OCI-M2 (cell line): ENCODE measurements around the gene HM13.
"Not testable (repeated sequence)": the region's sequence is repeated elsewhere in the genome, so short reads cannot be mapped to it uniquely, and the experiment has no call there.

Experiments
- DNase-seq: peaks from one replicate; lab custom pipeline; 2025; ENCODE audit not compliant: unreplicated experiment; lab: John Stamatoyannopoulos, UW

Gene HM13

DNA sequence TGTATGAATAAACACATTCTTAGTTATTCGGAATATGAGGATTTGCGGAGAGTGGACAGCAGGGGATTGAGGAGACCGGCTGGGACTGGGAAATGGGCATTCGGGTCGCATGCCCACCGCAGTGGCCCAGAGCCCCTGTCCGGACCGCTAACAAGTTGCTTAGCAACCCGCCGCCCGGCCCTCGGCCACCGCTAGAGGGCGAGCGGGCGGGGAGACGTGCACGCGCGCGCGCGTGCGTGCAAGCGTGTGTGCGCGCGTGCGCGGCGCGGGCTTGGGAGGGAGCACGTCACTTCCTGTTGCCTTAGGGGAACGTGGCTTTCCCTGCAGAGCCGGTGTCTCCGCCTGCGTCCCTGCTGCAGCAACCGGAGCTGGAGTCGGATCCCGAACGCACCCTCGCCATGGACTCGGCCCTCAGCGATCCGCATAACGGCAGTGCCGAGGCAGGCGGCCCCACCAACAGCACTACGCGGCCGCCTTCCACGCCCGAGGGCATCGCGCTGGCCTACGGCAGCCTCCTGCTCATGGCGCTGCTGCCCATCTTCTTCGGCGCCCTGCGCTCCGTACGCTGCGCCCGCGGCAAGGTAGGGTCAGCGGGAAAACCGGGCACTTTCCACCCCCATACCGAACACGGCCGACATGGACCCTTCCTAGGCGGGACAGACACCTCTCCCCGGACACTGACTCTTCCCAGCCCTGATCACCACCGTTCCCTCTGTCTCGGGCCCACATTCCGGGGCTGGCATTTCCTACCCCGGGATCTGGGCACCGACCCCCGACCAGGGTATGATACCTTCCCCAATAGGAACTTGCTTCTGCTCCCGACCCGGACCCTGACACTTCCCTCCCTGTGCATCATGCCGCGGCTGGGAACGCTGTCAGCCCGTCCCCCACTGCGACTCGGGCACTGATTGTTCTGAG is at the start of gene HM13:
Gene HM13 (plus strand): TSS at position 289 of the 918 bp plus-strand sequence. CDS start 110 bp downstream, at position 399.
- DNase-seq, result peak; percentile 73

DNA sequence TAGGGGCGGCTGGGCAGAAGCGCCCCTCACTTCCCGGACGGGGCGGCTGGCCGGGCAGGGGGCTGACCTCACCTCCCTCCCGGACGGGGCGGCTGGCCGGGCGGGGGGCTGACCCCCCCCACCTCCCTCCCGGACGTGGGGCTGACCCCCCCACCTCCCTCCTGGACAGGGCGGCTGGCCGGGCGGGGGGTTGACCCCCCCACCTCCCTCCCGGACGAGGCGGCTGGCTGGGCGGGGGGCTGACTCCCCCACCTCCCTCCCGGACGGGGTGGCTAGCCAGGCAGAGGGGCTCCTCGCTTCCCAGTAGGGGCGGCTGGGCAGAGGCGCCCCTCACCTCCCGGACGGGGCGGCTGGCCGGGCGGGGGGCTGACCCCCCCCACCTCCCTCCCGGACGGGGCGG is 43.3 kb upstream of the HM13 start:
- DNase-seq, result not testable (repeated sequence)

GRCh38 chr20:31472395-31473330 is 41.6 kb upstream of the HM13 start:
- no peak for DNase-seq

DNA sequence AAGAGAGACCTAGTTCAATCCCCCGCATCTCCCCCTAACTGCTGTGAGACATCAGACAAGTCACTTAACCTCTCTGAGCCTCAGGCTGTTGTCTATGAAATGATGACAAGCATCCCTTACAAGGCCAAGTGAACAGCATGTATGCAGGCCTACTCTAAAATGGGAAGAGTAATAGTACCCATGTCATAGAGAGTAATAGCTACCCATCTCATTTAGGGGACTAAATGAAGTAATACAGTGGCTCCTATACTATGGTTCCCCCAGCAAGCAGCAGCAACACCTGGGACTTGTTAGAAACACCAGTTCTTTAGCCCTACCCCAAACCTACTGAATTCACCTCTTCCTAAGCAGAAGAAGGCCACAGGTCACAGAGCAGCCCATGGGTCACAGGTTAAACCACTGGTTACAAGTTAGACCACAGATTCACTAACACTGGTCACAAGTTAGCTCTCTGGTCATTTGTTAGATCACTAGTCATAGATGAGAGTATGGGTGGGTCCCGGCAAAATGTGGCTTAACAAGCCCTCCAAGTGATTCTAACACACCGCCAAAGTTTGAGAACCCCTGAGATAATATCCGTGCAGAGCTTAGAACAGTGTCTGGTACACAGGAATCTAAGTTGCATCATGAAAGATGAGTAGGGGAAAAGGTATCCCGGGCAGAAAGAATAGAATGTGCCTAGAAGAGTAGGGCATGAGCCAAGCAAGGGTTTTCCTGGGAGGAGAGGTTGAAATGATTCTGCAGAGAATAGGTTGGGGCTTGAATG is 40.7 kb upstream of the HM13 start:
- DNase-seq, result no peak

DNA sequence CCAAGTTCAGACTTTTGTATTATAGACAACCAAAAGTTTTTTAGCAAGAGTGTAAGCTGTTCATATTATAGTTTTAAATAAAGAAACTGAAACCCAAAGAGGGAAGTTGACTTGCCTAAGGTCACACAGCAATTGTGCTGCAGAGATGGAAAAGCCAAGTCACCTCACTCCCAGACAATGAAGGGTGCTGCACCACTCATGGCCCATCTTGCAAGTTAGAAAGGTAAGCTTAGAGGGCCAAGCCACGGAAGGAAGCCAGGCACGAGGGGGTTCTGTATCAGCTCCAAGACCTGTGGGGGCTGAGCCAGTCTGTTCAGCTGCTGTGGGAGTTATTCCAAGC is 40.2 kb upstream of the HM13 start:
- DNase-seq, result no peak

DNA sequence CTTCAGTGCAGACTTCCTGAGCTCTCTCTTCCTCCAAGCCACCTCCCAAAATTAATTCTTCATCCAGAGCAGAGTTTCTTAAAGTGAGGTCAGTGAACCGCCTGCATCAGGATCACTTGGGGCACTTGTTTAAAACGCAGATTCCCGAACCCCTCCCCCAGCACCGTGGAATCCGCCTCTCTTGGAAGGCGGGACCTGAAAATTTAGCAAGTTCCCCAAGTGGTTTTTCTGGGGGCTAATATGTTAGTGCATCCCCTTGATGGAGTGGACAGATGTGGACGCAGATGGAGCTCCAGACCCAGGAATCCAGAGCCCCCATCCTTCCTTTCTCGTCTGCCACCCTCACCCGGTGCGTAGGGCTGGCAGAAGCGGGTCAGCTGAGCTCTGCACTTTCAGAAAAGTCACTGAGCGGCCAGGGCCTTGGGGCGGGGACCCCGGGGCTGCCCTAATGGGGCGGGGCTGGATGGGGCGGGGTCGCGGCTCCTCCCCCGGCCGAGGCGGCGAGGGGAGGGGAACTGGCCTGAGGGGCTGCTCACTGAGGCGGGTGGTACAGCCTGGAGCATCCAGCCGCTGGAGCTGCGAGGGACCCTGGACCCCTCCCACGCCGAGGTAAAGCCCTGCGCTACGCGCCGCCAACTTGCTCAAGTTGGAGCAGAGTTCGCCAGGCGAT is 39.3 kb upstream of the HM13 start, which contains the start of the genes DEFB124 and REM1:
Gene DEFB124 (minus strand): TSS at position 370 of the 670 bp plus-strand sequence. CDS start 2,114 bp downstream, outside the sequence.
Gene REM1 (plus strand): TSS at position 531 of the 670 bp plus-strand sequence. CDS start 1,158 bp downstream, outside the sequence.
- DNase-seq, result no peak

DNA sequence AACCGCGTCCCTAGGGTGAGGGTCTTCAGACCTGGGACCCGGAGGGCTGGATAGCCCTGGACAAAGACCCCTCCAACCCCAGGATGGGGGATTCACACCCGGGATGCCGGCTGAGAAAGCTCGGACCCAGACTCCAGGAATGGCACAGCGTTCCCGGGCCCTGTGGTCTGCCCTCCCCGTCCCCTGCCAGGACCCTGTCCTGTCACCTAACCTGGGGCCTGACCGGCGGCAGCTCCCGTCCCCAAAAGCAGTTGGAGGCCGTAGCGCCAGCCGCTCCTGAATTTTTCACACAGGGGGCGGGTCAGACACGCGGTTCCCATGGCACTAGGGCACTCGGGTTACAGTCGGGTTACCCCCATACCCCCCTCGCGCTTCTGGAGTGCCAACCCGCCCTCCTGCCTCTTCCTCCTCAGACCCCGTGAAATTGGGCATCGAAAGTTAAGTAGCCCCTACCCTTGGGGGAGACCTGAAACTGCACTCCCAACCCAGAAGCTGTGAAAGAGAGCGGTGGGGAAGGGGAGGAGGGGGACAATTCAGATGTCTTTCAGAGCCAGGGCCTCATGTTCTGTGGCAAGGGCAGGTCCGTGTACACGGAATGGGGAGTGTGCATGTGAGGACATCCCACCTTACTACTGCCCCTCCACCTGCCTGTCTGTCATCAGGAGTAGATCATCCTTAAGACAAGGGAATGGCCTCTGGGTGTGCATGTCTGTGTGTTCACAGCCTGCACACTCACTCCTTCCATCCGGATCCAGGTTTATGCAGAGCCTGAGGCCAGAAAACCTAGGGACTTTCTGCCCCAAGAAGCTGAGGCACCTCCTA is 38.6 kb upstream of the HM13 start:
- no peak for DNase-seq

- no peak for DNase-seq
Observed at GRCh38 chr20:31476294-31476585, 38.0 kb upstream of the HM13 start.

- DNase-seq, result no peak
Observed at GRCh38 chr20:31476643-31477215, 37.5 kb upstream of the HM13 start.

DNA sequence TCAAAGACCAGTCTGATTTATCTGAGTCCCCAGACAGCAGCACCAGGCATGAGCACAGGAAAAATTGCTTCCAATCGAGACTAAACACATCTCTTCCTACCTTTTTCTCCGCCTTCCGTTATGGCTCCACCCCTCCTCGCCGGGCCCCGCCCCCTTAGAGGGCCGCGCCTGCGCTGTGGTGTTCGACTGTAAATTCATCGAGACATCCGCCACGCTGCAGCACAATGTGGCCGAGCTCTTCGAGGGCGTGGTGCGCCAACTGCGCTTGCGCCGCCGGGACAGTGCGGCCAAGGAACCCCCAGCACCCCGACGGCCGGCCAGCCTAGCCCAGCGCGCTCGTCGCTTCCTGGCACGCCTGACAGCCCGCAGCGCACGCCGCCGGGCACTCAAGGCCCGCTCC is 30.2 kb upstream of the HM13 start:
- DNase-seq, result no peak

DNA sequence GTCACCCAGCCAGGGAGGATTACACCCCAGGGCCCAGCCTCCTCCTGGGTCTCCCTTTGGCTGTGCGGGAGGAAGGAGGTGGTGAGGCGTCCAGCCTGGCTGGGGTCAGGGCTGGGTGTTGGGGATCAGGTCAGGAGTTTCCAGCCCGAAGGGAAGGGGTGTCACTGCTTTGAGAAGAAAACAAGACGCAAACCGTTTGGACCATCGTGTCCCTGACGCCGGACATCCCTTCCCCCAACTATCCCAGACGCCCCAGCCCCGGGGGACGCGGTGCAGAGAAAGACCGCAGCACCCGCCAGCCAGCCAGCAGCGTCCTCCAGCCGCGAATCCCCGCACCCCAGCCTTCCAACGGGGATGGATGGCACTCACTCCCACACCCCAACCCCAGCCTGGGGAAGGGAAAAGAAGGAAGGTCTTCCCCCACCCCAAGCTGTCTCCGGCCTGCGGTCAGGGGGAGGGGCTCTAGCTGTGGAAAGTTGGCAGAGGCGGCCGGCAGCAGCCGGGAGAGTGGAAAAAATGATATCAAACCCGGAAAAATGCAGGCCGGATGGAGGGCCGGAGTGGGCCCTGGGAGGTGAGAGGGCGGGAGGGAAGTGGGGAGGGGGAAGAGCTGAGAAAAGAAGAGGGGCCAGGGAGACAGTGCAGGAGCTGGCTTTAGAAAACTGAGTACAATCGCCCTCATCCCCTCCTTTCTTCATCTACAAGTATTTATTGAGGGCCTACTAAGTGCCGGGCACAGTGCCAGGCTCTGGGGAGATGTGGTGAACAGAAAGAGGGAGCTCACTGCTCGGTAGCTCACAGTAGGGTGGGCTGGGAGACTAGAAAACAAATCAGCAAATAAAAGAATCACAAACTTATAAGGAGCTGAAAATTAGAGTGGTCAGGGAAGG is 28.5 kb upstream of the HM13 start:
- no peak for DNase-seq

DNA sequence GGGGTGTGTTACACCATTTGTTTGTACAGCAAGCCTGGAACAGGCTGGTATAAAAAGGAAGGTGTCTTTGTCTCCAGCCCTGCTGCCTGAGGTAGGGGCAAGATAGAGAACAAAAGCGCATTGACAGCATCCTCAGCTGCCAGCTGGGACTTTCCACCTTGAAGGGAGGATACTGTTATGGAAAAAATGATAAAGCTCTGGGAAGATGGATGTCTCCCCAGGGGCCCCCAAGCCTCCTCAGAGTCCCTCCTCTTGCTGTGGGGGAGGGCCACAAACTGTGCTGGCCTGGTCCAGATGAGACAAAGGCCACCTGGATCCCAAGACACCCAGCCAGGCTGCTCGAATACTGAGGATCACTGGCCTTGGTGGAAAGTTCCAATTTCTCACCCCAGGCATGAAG is 26.1 kb upstream of the HM13 start:
- no peak for DNase-seq

DNA sequence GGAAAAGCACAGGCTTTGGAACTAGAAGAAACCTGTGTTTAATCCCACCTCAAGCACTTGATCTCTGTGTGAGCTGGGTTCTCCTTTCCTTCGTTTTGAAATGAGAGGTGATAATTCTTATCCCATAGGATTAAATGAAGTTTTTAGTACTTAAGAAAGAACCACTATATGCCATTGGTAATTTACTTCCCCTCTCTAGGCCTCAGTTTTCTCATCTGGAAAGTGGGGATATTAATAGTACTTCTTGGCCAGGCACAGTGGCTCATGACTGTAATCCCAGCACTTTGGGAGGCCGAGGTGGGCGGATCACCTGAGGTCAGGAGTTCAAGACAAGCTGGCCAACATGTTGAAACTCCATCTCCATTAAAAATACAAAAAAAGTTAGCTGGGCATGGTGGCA is 25.1 kb upstream of the HM13 start:
- DNase-seq, result no peak

- DNase-seq, result no peak
Observed at GRCh38 chr20:31490752-31491151, 23.5 kb upstream of the HM13 start.

DNA sequence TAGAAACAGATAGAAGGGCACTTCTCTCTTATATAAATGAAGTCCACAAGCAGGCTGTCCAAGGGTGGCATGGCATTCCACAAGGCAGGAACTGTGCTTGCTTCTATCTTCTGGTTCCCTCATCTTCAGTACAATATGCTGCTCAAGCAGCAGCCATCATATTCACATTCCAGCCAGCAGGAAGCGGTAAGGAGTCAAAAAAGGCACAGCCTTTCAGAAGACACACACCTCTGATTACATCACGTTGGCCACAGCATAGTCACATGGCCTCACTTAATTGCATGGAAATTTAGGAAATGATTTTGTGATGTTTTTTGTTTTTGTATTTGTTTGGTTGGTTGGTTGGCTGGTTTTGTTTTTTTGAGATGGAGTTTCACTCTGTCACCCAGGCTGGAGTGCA is 20.1 kb upstream of the HM13 start:
- DNase-seq, result no peak

- no peak for DNase-seq
Observed at GRCh38 chr20:31496761-31497295, 17.4 kb upstream of the HM13 start.

- DNase-seq, result no peak
Observed at GRCh38 chr20:31497838-31498540, 16.3 kb upstream of the HM13 start.
